WTC11 (cell line): ENCODE data around the gene RFX4. TPM values are rescaled to one million over a fixed set of nuclear protein-coding genes. Genes with fewer than 3 reads are reported as not detected.
"Not testable (repeated sequence)": the region's sequence is repeated elsewhere in the genome, so short reads cannot be mapped to it uniquely, and the experiment has no call there.

Experiments
- ATAC-seq: fragments of 200-7000 bp; cut with Tn5 transposase; 2 replicates; pipeline ENCODE4 v1.10.0; 2021; ENCODE audit warnings: mild to moderate bottlenecking, moderate library complexity
- CTCF ChIA-PET: fragments of 300-600 bp; sonication (Branson Sonifier 250); formaldehyde crosslinking; loops from one replicate; lab custom pipeline; 2021; ENCODE audit warnings: antibody characterized with exemption; lab: Charles Lee
- POLR2A ChIA-PET: fragments of 350-600 bp; sonication (Branson Sonifier 250); formaldehyde crosslinking; loops from one replicate; lab custom pipeline; 2021; ENCODE audit warnings: antibody characterized with exemption; lab: Charles Lee
- DNase-seq: peaks from one replicate; pipeline ENCODE4 v3.0.0; 2021; ENCODE audit warnings: low spot score
- H3K27ac Mint-ChIP-seq: 2 replicates; pipeline ENCODE4 v1.8.0; 2021; ENCODE audit warnings: mixed read lengths
- H3K27me3 Mint-ChIP-seq: 2 replicates; pipeline ENCODE4 v1.8.0; 2021; ENCODE audit warnings: low read depth, mild to moderate bottlenecking, moderate library complexity, mixed read lengths
- H3K36me3 Mint-ChIP-seq: 2 replicates; pipeline ENCODE4 v1.8.0; 2021; ENCODE audit warnings: mixed read lengths
- H3K4me1 Mint-ChIP-seq: 2 replicates; pipeline ENCODE4 v1.8.0; 2022; ENCODE audit warnings: mixed read lengths
- H3K4me3 Mint-ChIP-seq: 2 replicates; pipeline ENCODE4 v1.8.0; 2021; ENCODE audit warnings: mild to moderate bottlenecking, moderate library complexity, mixed read lengths
- H3K9me3 Mint-ChIP-seq: 2 replicates; pipeline ENCODE4 v1.8.0; 2021; ENCODE audit warnings: mixed read lengths
- AFF4 ChIP-seq: sonication (generic); formaldehyde crosslinking; IDR thresholded peaks from 2 replicates; pipeline ENCODE4 v1.8.1; 2023; ENCODE audit warnings: mild to moderate bottlenecking, missing genetic modification reagents, borderline replicate concordance
- E2F1 ChIP-seq: sonication (generic); formaldehyde crosslinking; IDR thresholded peaks from 2 replicates; pipeline ENCODE4 v1.8.0; 2022; ENCODE audit warnings: mild to moderate bottlenecking, missing genetic modification reagents
- GABPB1 ChIP-seq: sonication (generic); formaldehyde crosslinking; IDR thresholded peaks from 2 replicates; pipeline ENCODE4 v1.8.1; 2023; ENCODE audit warnings: mild to moderate bottlenecking, missing genetic modification reagents
- IRF2 ChIP-seq: sonication (generic); formaldehyde crosslinking; IDR thresholded peaks from 2 replicates; pipeline ENCODE4 v1.8.0; 2022; ENCODE audit warnings: low read depth, missing genetic modification reagents, borderline replicate concordance
- MXD4 ChIP-seq: fragments of 250-450 bp; sonication (Bioruptor Pico); IDR thresholded peaks from 2 replicates; pipeline ENCODE4 v1.8.0; 2021; ENCODE audit warnings: mild to moderate bottlenecking, moderate library complexity, borderline replicate concordance
- PRDM15 ChIP-seq: sonication (generic); formaldehyde crosslinking; IDR thresholded peaks from 2 replicates; pipeline ENCODE4 v1.8.0; 2022; ENCODE audit warnings: missing genetic modification reagents
- ZBTB43 ChIP-seq: sonication (generic); formaldehyde crosslinking; IDR thresholded peaks from 2 replicates; pipeline ENCODE4 v1.8.1; 2023; ENCODE audit warnings: mild to moderate bottlenecking, missing genetic modification reagents
- ZNF281 ChIP-seq: sonication (generic); formaldehyde crosslinking; IDR thresholded peaks from 2 replicates; pipeline ENCODE4 v1.8.0; 2023; ENCODE audit warnings: mild to moderate bottlenecking, missing genetic modification reagents
- ZSCAN18 ChIP-seq: fragments of 250-450 bp; sonication (Bioruptor Pico); IDR thresholded peaks from 2 replicates; pipeline ENCODE4 v2.1.2; 2022; ENCODE audit warnings: mild to moderate bottlenecking, moderate library complexity
- total RNA-seq: library from RNA; stranded (reverse); gene quantifications from 3 replicates; pipeline ENCODE4 v1.2.3, GENCODE V29; 2021

RFX4 gene
- total RNA-seq, 1 experiment from 2014 or later: 0.26 TPM

GRCh38 chr12:106605254-106605653, 22.4 kb downstream of the RFX4 start (continued):
- no peak for TF ChIP-seq ZSCAN18
- TF ChIP-seq ZNF281 (CRISPR knock-in tag): no peak
- no peak for TF ChIP-seq E2F1 (CRISPR knock-in tag)
- TF ChIP-seq ZBTB43 (CRISPR knock-in tag): no peak
- no peak for TF ChIP-seq AFF4 (CRISPR knock-in tag)
- TF ChIP-seq, all 79 proteins: peak for 0

GRCh38 chr12:106620588-106620987, 37.8 kb downstream of the RFX4 start:
- DNase-seq, CTCF ChIA-PET, H3K27ac Mint-ChIP-seq, H3K4me1 Mint-ChIP-seq, ATAC-seq, H3K4me3 Mint-ChIP-seq, POLR2A ChIA-PET: not testable (repeated sequence)
- peaks cover 25% of the 10 kb centered on the region for H3K36me3 Mint-ChIP-seq
- H3K27me3 Mint-ChIP-seq: peaks cover 11% of the 10 kb centered on the region
- peaks cover 37% of the 10 kb centered on the region for H3K9me3 Mint-ChIP-seq

GRCh38 chr12:106625976-106626375, 43.2 kb downstream of the RFX4 start:
- ChIA-PET CTCF (no interaction called here), POLR2A (no interaction called here)
- Mint-ChIP-seq H3K36me3 (peaks cover 9% of the 10 kb centered on the region), H3K4me1 (no peaks in the 10 kb centered on the region), H3K27ac (no peak overlapping the region), H3K27me3 (peaks cover 5% of the 10 kb centered on the region), H3K9me3 (peaks cover 17% of the 10 kb centered on the region), H3K4me3 (no peak overlapping the region)
- ATAC-seq: no peak
- DNase-seq: no peak
- TF ChIP-seq MXD4 (CRISPR knock-in tag): no peak
- TF ChIP-seq PRDM15 (CRISPR knock-in tag): no peak
- no peak for TF ChIP-seq GABPB1
- no peak for TF ChIP-seq IRF2 (CRISPR knock-in tag)
